NB4 (cell line): ENCODE measurements around the gene SLC7A8.

Source experiments
- DNase-seq: peaks from one replicate; pipeline ENCODE4 v3.0.0; 2010; ENCODE audit warnings: low read depth
- H3K4me3 ChIP-seq: one replicate; pipeline ENCODE4 v1.5.1; 2011; ENCODE audit warnings: mild to moderate bottlenecking, low read depth, low read length, moderate library complexity
- CTCF ChIP-seq: IDR thresholded peaks from one replicate; pipeline ENCODE4 v1.5.1; 2012; ENCODE audit warnings: low read depth, low read length
- MAX ChIP-seq: IDR thresholded peaks from 2 replicates; pipeline ENCODE4 v1.6.1; 2011; ENCODE audit warnings: low read depth, low read length
- MYC ChIP-seq: IDR thresholded peaks from 2 replicates; pipeline ENCODE4 v1.6.1; 2011; ENCODE audit warnings: low read depth, low read length
- POLR2A ChIP-seq: IDR thresholded peaks from 2 replicates; pipeline ENCODE4 v1.6.1; 2011; ENCODE audit warnings: mild to moderate bottlenecking; ENCODE audit not compliant: insufficient read length; ENCODE audit errors: extremely low read depth

SLC7A8 gene

GRCh38 chr14:23172574-23172973 is 10.9 kb downstream of the SLC7A8 start:
- DNase-seq, result no peak
- no peak for TF ChIP-seq MYC
- no peak for TF ChIP-seq MAX
- no peak for TF ChIP-seq POLR2A
- no peak for TF ChIP-seq CTCF
- H3K4me3 ChIP-seq, result no peak overlapping the region

GRCh38 chr14:23172096-23172495 is 11.4 kb downstream of the SLC7A8 start:
- no peak for DNase-seq
- no peak overlapping the region for H3K4me3 ChIP-seq
- no peak for TF ChIP-seq CTCF
- no peak for TF ChIP-seq POLR2A
- TF ChIP-seq MYC, result no peak
- TF ChIP-seq MAX, result no peak

GRCh38 chr14:23171222-23171975 is 12.1 kb downstream of the SLC7A8 start:
- DNase-seq, result no peak
- TF ChIP-seq CTCF, result no peak
- no peak for TF ChIP-seq MAX
- no peak for TF ChIP-seq POLR2A
- TF ChIP-seq MYC, result no peak
- no peak overlapping the region for H3K4me3 ChIP-seq

- TF ChIP-seq POLR2A, result no peak
- TF ChIP-seq MAX, result no peak
- no peak for TF ChIP-seq MYC
- no peak for TF ChIP-seq CTCF
- no peak overlapping the region for H3K4me3 ChIP-seq
- no peak for DNase-seq
Observed at GRCh38 chr14:23169622-23170021, 13.8 kb downstream of the SLC7A8 start.

GRCh38 chr14:23168246-23168645 is 15.2 kb downstream of the SLC7A8 start:
- DNase-seq, result no peak
- TF ChIP-seq MAX (no peak), POLR2A (no peak), MYC (no peak), CTCF (no peak)
- H3K4me3 ChIP-seq, result no peak overlapping the region
